8988T (cell line): ENCODE data around the gene IL37.

Experiments used
- DNase-seq: peaks from one replicate; pipeline ENCODE4 v3.0.0; 2011

The IL37 gene

GRCh38 chr2:112910865-112911264, at the start of gene IL37:
IL37 (plus strand) TSS chr2:112911165; CDS start chr2:112913013, 1,848 bp downstream.
- DNase-seq, result no peak

DNA sequence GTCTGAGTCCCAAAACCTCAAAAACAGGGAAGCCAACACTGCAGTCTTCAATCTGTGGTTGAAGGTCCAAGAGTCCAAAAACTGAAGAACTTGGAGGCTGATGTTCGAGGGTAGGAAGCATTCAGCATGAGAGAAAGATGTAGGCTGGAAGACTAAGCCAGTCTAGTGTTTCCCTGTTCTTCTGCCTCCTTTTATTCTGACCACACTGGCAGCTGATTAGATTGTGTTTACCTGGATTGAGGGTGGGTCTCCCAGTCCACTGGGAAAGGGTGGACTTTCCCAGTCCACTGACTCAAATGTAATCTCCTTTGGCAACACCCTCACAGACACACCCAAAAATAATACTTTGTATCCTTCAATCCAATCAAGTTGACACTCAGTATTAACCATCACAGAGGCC, 46.9 kb upstream of the IL37 start:
- DNase-seq, result no peak

GRCh38 chr2:112866128-112866835, 44.7 kb upstream of the IL37 start:
- no peak for DNase-seq

DNA sequence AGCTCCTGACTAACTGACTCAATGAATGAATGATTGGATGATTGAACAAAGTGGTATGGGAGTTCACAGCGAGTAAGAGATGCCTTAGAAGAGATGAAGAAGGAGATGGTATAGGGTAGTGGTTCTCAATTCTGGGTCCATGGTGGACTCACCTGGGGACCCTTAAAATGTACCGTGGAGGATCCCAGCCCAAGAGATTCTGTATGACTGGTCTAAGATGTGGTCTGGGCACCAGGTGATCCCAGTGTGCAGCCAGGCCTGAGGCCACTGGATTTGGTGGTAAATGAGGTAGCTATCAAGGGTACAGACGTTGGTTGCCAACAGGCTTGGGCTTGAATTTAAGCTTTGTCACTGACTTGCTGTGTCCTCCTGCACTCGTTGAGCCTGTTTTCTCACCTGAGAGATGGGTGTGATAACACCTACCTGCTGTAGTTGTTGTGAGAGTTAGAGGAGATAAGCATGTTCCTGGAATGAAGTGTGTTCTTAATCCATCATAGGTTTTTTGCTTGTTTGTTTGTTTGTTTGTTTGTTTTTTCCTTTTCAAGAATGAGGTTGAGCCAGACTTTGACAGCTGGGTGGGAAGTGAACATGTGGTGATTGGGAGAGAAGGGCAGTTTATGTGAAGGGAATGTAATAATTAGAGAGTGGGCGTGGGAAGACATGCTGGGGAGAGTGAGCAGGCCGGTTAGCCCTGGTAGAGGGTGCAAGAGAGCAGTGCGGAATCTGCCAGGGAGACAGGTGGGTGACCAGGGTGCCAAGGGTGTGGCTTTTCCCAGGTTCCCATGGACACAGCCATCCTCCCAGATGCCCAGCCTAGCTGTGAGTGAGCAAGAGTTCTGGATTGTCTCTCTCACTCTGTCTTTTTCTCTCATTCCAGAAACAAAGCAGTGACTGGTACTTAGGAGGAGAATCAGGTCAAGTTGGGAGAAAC, 43.0 kb upstream of the IL37 start:
- no peak for DNase-seq

DNA sequence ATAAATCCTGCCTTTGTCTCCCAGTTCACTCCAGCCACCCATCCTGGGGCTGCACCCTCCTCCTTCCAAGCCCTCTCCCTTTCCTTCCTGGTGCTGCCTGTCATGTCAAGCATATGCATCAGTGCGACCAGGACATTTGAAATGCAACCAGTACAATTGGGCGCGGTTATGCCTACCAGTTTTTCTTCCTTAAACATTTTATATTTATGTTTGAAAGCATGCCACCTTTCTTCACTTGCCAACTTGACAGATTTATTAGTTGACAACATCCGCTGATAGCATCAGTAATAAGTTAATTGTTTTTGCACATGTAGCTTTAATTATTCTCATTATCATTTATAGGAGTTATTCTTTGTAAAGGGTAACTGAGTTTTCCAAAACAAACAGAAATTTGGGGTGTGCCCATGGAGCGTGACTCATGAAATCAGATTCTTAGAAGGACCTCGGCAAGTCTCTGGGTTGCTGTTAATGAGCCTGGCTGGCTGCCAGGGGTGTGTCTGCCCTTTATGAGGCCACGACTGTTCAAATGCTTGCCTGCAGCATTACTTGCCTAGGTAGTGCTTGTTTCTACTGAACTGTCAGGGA, 41.6 kb upstream of the IL37 start:
- DNase-seq, result no peak

GRCh38 chr2:112870841-112871835, 39.8 kb upstream of the IL37 start:
- DNase-seq, result no peak

DNA sequence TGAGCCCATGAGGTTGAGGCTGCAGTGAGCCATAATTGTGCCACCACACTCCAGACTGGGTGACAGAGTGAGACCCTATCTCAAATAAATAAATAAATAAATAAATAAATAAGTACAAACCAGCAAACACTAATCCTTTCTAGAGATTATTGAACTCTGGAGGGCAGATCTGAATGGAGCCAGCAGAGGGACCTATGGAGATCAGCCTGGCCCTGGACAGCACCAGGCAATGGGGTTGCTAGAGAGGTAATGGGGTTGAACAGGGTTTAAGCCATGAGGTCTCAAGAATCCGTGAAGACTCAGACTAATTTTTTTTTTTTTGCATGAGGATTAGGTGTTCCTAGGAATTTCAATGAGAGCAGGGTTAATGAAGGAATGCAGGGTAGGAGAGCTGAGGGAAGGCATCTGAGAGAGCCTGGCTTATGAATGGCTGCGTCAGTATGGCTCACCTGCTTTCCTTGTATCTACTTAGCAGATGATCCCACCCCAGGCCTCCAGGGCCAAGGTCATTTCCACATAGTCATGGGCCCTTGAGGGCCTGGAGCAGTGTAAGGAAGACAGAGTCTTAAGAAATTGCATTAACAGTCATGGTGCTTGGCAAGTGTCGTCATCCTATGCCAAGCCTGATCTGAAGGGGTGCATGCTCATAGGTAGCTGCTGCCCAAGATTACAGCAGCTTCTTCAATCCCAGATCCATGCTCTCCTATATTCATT, 34.6 kb upstream of the IL37 start:
- DNase-seq, result no peak

DNA sequence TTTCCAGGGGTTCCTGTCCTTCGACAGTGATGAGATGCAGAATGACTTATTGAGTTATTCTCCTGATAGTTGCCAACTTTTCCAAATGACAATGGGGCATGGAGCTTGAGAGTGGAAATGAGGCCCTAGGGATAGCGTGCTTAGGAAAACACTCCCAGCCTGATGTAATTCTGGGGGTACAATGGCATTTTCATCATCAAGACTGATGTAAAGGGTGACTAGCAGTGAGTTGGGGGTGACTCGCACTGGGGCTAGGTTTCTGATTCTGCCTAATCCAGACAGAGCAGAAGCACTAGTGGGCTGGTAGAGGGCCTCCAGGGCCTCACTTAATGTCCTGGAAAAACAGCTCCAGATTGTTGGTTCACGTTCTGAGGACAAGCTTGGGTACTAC, 34.0 kb upstream of the IL37 start:
- DNase-seq, result no peak

- peak; percentile 27 for DNase-seq
Observed at GRCh38 chr2:112877423-112877822, 33.5 kb upstream of the IL37 start.

DNA sequence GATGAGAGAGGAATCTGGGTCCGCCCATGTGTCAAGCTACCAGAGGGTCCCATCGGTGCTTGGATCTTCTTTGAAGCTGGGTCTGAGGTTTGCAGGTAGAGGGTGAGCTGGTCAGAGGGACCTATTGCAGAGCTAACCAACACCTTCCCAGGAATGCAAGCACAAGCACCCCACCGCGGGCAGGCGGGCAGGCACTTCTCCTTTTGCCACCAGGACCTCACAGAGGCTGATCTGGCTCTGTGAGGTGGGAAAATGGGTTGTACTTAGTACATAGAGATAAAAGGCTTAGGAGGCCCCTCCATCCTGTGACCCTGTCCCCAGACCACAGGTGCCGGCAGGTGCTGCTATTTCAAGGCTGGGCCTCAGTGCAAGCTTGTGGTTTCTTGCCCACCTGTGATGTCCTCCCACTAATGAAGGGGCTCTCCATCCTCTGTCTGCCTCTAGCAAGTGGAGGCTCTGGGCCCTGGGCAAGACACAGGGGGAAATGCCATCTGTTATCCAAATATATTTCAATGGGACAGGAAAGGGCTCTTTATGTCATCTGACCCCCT, 31.4 kb upstream of the IL37 start:
- no peak for DNase-seq

GRCh38 chr2:112880091-112880531, 30.9 kb upstream of the IL37 start:
- no peak for DNase-seq

GRCh38 chr2:112880696-112881095, 30.3 kb upstream of the IL37 start:
- DNase-seq, result no peak

- peak; percentile 66 for DNase-seq
Observed at GRCh38 chr2:112881217-112881985, 29.6 kb upstream of the IL37 start.

- no peak for DNase-seq
Observed at GRCh38 chr2:112883669-112884068, 27.3 kb upstream of the IL37 start.

DNA sequence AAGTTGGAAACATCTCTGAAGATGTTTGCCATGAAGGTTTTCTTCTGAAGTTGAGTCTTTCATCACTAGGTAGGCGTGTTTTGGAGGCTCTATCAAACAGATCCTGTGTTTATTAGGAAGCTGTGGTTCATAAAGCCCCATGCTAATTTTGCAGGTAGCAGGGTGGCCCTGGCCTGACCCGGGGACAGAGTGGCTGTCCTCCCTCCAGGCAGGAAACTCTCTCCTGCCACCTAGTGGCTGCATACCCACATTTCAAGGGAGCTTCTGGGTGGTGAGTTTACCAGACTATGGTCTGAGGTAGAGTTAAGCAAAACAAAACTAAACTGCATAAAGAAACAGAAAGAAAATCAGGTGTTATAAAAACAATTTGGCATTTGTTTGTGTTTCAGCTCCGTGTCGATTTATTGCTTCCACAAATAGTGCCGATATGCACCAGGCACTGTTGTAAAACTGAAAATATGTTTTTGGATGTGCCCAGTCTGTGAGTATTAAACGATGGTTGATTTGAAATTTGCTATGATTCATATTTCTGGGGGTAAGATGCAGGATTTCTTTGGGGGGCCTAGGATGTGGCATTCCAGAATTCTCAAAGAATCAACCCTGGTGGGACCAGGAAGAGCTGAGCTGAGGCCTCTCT, 26.0 kb upstream of the IL37 start:
- DNase-seq, result peak; percentile 64

- no peak for DNase-seq
Observed at GRCh38 chr2:112885506-112885902, 25.5 kb upstream of the IL37 start.

- DNase-seq, result no peak
Observed at GRCh38 chr2:112886291-112886690, 24.7 kb upstream of the IL37 start.

DNA sequence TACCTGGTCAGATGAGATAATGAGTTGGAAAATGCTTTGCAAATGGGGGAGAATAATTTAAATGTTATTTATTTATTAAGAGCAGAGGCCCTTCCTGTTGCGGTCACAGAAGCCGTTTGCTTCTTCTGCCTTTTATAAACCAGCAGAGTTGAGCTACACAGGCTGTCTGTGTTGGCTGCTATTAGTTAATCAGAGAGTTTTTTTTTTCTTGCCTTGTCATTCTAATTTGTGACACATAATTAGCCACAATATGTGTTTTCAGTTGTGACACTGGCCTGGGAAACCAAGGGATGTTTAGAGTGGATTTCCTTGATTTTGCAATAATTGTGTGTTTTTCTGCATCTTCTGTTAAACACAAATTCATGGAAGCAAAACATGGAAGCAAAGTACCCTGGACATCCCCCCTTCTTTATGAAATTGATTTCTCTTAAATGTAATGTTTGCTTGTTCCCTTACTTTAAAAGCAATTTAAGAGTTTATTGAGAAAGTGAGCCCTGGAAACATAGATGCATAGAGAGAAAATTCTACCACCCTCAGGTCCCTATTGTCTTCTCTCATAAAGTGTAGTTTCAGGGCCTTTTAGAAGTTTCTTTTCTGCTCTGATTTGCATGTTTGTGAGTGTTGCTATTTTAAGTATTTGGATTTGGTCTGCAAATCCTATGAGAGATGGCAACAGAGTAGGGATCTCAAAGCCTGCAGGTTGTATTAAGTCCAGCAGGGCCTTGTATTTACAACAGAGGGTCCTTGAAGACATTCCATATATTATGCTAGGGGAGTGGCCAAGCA, 22.8 kb upstream of the IL37 start:
- DNase-seq, result no peak

DNA sequence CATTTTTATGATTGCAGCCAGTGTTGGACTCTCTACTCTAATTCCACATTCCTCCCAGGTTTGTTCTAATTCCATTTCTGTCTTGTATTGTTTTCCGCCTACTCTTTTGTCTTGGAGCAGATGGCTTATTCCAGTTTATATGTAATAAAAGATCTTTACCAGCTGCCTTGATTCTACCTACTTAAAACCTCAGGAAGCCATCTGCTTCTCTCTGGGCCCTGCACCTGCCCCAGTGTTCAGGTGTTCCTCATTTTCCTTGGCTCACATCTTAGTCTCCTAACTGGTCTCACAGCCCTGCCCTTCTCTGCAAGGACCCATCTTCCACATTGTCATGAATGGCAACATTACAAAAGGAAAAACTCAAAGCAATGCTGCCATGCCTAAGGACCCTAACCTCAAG, 21.0 kb upstream of the IL37 start:
- DNase-seq, result no peak
